OCI-LY3 (cell line): Measurements from ENCODE around the gene DNAH1.

Experiments
- H2AFZ ChIP-seq: fragments of 200-600, 300-600 bp; shearing (Covaris generic); 2 replicates; pipeline ENCODE4 v1.6.0; 2014; ENCODE audit warnings: antibody characterized with exemption, low read depth, low read length
- H3K27ac ChIP-seq: fragments of 200-600, 300-600 bp; sonication (generic); 2 replicates; pipeline ENCODE4 v1.5.1; 2014; ENCODE audit warnings: mild to moderate bottlenecking, low read length, moderate library complexity, mixed read lengths
- H3K27me3 ChIP-seq: fragments of 200-600, 300-600 bp; sonication (generic); 2 replicates; pipeline ENCODE4 v1.6.1; 2014; ENCODE audit warnings: low read depth, low read length, mixed read lengths
- H3K36me3 ChIP-seq: fragments of 200-600, 300-600 bp; sonication (generic); replicated peaks from 2 replicates; pipeline ENCODE3; 2014; ENCODE audit warnings: low read depth, low read length, mixed read lengths
- H3K4me1 ChIP-seq: fragments of 300-600, 200-600 bp; sonication (generic); 2 replicates; pipeline ENCODE4 v1.6.1; 2014; ENCODE audit warnings: low read length, mixed read lengths
- H3K4me2 ChIP-seq: fragments of 200-600, 300-600 bp; sonication (generic); 2 replicates; pipeline ENCODE4 v1.6.1; 2014; ENCODE audit warnings: low read length, mixed read lengths
- H3K4me3 ChIP-seq: fragments of 300-600, 200-600 bp; sonication (generic); 2 replicates; pipeline ENCODE4 v1.5.1; 2014; ENCODE audit warnings: antibody characterized with exemption, mild to moderate bottlenecking, low read length, moderate library complexity
- H3K79me2 ChIP-seq: fragments of 300-600, 200-600 bp; shearing (Covaris generic); 2 replicates; pipeline ENCODE4 v1.6.1; 2014; ENCODE audit warnings: mild to moderate bottlenecking, low read length, mixed read lengths
- H3K9ac ChIP-seq: fragments of 300-600, 200-600 bp; shearing (Covaris generic); 2 replicates; pipeline ENCODE4 v1.6.0; 2014; ENCODE audit warnings: mild to moderate bottlenecking, low read length, moderate library complexity
- H3K9me3 ChIP-seq: fragments of 200-600, 300-600 bp; shearing (Covaris generic); 2 replicates; pipeline ENCODE4 v1.6.1; 2014; ENCODE audit warnings: low read length, mixed read lengths; ENCODE audit not compliant: insufficient read depth
- H4K20me1 ChIP-seq: fragments of 200-600, 300-600 bp; sonication (generic); 2 replicates; pipeline ENCODE4 v1.6.1; 2016; ENCODE audit warnings: low read length, mixed read lengths; ENCODE audit not compliant: insufficient read depth
- CTCF ChIP-seq: fragments of 200-600, 300-600 bp; sonication (generic); IDR thresholded peaks from 2 replicates; pipeline ENCODE4 v1.5.1; 2014; ENCODE audit warnings: antibody characterized with exemption, low read length, low read depth
- EZH2phosphoT487 ChIP-seq: fragments of 200-600 bp; shearing (Covaris generic); IDR thresholded peaks from 2 replicates; pipeline ENCODE4 v1.6.1; 2018; ENCODE audit warnings: antibody characterized with exemption, mixed run types, low read depth

Gene DNAH1

GRCh38 chr3:52346623-52347530, 30.8 kb downstream of the DNAH1 start:
- Histone ChIP-seq H3K79me2 (no peaks in the 10 kb centered on the region), H3K27me3 (no peaks in the 10 kb centered on the region), H3K36me3 (no peaks in the 10 kb centered on the region), H3K9me3 (no peaks in the 10 kb centered on the region), H2AFZ (no peak overlapping the region), H3K27ac (no peak overlapping the region), H4K20me1 (no peaks in the 10 kb centered on the region), H3K9ac (no peak overlapping the region), H3K4me1 (peaks cover 10% of the 10 kb centered on the region), H3K4me3 (no peak overlapping the region), H3K4me2 (no peak overlapping the region)
- TF ChIP-seq CTCF (no peak), EZH2phosphoT487 (no peak)

DNA sequence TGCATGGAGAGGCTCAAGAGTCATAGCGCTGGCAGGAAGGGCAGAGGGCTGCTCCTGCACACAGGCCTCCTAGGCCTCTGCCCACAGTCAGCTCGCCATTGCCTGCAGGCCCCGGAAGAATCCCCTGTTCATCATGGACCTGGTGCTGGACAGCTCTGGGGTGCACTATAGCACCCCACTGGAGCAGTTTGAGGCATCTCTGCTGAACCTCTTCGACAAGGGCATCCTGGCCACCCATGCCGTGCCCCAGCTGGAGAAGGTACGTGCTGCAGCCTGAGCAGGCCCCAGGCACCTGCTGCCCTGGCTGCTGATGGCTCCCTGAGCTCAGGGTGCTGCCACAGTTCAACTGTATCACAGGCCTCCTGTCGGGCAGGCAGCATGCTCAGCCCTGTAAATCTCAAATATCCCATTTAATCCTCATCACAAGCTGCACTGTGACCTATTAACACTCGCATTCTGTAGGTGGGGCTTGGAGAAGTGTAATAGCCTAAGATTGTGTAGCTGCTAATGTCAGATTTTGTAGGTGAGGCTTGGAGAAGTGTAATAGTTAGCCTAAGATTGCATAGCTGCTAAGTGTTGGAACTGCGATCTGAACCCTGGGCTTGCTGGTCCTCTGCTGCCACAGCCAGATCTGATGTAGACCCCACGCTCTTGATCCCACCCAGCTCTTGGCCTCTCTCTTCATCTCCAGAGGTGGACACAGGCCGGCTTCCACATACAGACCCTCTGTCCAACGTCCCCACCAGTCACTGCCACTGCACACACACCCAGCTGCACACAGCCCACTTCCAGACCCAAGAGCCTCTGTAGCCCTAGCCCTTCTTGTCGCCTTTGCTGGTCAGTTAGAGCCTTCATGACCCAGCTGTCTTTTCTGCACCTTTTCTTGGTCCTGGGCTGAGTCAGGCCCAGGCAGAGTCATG, 31.9 kb downstream of the DNAH1 start:
- no peak overlapping the region for H3K4me3 ChIP-seq
- H4K20me1 ChIP-seq, result no peaks in the 10 kb centered on the region
- no peaks in the 10 kb centered on the region for H3K27me3 ChIP-seq
- H3K4me1 ChIP-seq, result peaks cover 11% of the 10 kb centered on the region
- no peaks in the 10 kb centered on the region for H3K9me3 ChIP-seq
- no peak overlapping the region for H3K9ac ChIP-seq
- no peak overlapping the region for H3K27ac ChIP-seq
- no peak overlapping the region for H3K4me2 ChIP-seq
- H2AFZ ChIP-seq, result no peak overlapping the region
- H3K79me2 ChIP-seq, result no peaks in the 10 kb centered on the region
- H3K36me3 ChIP-seq, result no peaks in the 10 kb centered on the region
- TF ChIP-seq EZH2phosphoT487, result no peak
- TF ChIP-seq CTCF, result no peak

- no peaks in the 10 kb centered on the region for H4K20me1 ChIP-seq
- TF ChIP-seq EZH2phosphoT487, result no peak
- TF ChIP-seq CTCF, result no peak
- no peaks in the 10 kb centered on the region for H3K79me2 ChIP-seq
- peaks cover 11% of the 10 kb centered on the region for H3K4me1 ChIP-seq
- H3K4me2 ChIP-seq, result no peak overlapping the region
- no peak overlapping the region for H3K4me3 ChIP-seq
- H3K27me3 ChIP-seq, result no peaks in the 10 kb centered on the region
- no peak overlapping the region for H3K27ac ChIP-seq
- H3K9me3 ChIP-seq, result no peaks in the 10 kb centered on the region
- no peak overlapping the region for H2AFZ ChIP-seq
- no peaks in the 10 kb centered on the region for H3K36me3 ChIP-seq
- no peak overlapping the region for H3K9ac ChIP-seq
These were observed 33.0 kb downstream of the DNAH1 start for GRCh38 chr3:52349131-52349530.
